Heart left ventricle (tissue), 16 donors: Measurements from ENCODE around the gene CHD3. TPM values are rescaled to one million over a fixed set of nuclear protein-coding genes. Genes with fewer than 3 reads are reported as not detected.

ENCODE experiments used
- ATAC-seq, 4 donors: fragments of 200-7000 bp; cut with Tn5 transposase; one replicate each; pipeline ENCODE4 v1.9.1; 2020 to 2022; ENCODE audit warnings: moderate library complexity in 4 of 4, mild to moderate bottlenecking in 3 of 4, moderate number of reproducible peaks in 1 of 4
- DNase-seq, 5 donors: peaks; one replicate each; pipeline ENCODE4 v3.0.0-alpha.2; 2020
- H3K27ac ChIP-seq, 12 donors: fragments of 200-600 bp; sonication (generic) in 4 of 12; one replicate each; pipeline versions ENCODE4 v1.5.0 to v1.8.0; 2016 to 2022; ENCODE audit warnings: mild to moderate bottlenecking in 2 of 12
- H3K27me3 ChIP-seq, 9 donors: fragments of 200-600 bp; sonication (generic) in 2 of 9; one replicate each; pipeline versions ENCODE4 v1.5.1 to v1.8.0; 2016 to 2022; ENCODE audit warnings: mild to moderate bottlenecking in 3 of 9
- H3K36me3 ChIP-seq, 9 donors: fragments of 200-600 bp; sonication (generic) in 2 of 9; one replicate each; pipeline versions ENCODE4 v1.5.0 to v1.8.0; 2018 to 2022; ENCODE audit warnings: mild to moderate bottlenecking in 2 of 9
- H3K4me1 ChIP-seq, 12 donors: fragments of 200-600 bp; sonication (generic) in 4 of 12; one replicate each; pipeline versions ENCODE4 v1.5.0 to v1.8.0; 2016 to 2022; ENCODE audit warnings: mild to moderate bottlenecking in 3 of 12
- H3K4me3 ChIP-seq, 12 donors: fragments of 200-600 bp; sonication (generic) in 4 of 12; one replicate each; pipeline versions ENCODE4 v1.5.0 to v1.8.0; 2017 to 2022; ENCODE audit warnings: mild to moderate bottlenecking in 9 of 12, moderate library complexity in 4 of 12
- H3K9me3 ChIP-seq, 12 donors: fragments of 200-600 bp; sonication (generic) in 4 of 12; one replicate each; pipeline versions ENCODE4 v1.5.0 to v1.8.0; 2016 to 2022; ENCODE audit warnings: mild to moderate bottlenecking in 1 of 12
- POLR2A ChIP-seq, 2 donors: fragments of 450-650 bp; IDR thresholded peaks; one replicate each; pipeline ENCODE4 v1.6.1; 2017; ENCODE audit warnings: antibody characterized with exemption in 2 of 2, mild to moderate bottlenecking in 2 of 2, moderate library complexity in 2 of 2
- whole genome bisulfite sequencing, 4 donors: extraction: QIAGEN DNeasy Blood & Tissue Kit in 2 of 4; methylation state at CpG; one replicate each; pipeline versions ENCODE4 v1.1.5 to v1.1.7; 2013 to 2018; 5-methylcytosine and 5-hydroxymethylcytosine counted together
- intact Hi-C, 10 donors: fragments of 100-400 bp; cut with DNase I; formaldehyde crosslinking; loops; one replicate each; pipeline versions ENCODE4 v1.11.1 to v1.14.2; 2022
- polyA plus RNA-seq, 2 donors: library from polyadenylated mRNA; stranded (reverse); fragments of 200-250 nt; gene quantifications; one replicate each; pipeline ENCODE4 v1.2.3, GENCODE V29; 2013
- total RNA-seq, 9 donors: library from RNA; depleted of rRNA in 2 of 9; stranded (reverse); fragments of >200 nt in 2 of 9; fragmentation: NEBNext Ultra II Directional in 3 of 9; extraction: Animal tissue kit (Norgen Biotek cat#: 25700) in 3 of 9; gene quantifications; one replicate each; pipeline versions ENCODE4 v1.1.0 to v1.2.4, GENCODE V29; 2016 to 2023
- TF ChIP-seq, protein P1 (sequence below), 12 donors: fragments of 200-600 bp; sonication (generic) in 4 of 12; IDR thresholded peaks; one replicate each; pipeline versions ENCODE4 v1.5.0 to v1.8.0; 2018 to 2022; ENCODE audit warnings: antibody characterized with exemption in 12 of 12, mild to moderate bottlenecking in 5 of 12
- donor health status: ischemic (EF 13 %, LVEDD 7.1; RV severe dilation, severe dysfunction).
- donor health status: healthy with polysubstance abuse.
- donor health status: DM: no; HTN: yes; CAD: no.
- donor health status: DM: no; HTN: no; CAD: no.
- donor health status: ischemic (EF 25% LVEDD 6.9; RV normal size, moderate dysfunction).
- donor health status: ischemic (EF 25% LVEDD 5.7; RV mildly dilated, moderate dysfunction).
- donor health status: healthy.
- donor health status: DM: yes; HTN: yes; CAD: no.
- donor health status: ischemic (EF 35%, LVEDD 5.7; RV mildly dilated, moderate dysfunction).
- donor health status: nonischemic (EF 11% LVEDD 7.7; RV severe dilation, severe dysfunction).
- donor health status: DM: yes; HTN: yes; CAD: no.
- donor health status: PGD.
- donor health status: ischemic (EF 29% LVEDD 5.4; RV normal size, mild dysfunction).
- donor health status: nonischemic (EF 23%, LVEDD 6.1; RV moderate dilation, normal function).

CHD3 gene
- total and polyA plus RNA-seq, 11 donors: 6.7 to 30.6 (median 14.3) TPM

DNA sequence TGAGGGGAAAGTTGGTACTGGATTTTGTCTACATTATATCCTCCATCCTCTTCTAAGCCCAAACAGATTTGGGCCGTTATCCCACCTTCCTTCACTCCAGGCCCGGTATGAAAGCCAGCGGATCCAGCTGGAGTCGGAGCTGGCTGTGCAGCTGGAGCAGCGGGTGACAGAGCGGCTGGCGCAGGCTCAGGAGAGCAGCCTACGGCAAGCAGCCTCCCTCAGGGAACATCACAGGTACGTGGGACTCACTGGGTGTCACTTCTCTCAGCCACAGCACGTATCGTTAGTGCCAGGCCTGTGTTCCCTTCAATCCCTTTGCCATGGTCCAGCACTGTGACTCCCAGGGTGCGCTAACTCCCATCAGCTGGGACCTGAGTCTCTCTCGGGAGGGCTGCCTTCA, 54.7 kb downstream of the CHD3 start:
- no peaks in the 10 kb centered on the region for H3K4me1 ChIP-seq
- H3K27ac ChIP-seq: no peak overlapping the region
- H3K4me3 ChIP-seq: no peak overlapping the region
- TF ChIP-seq POLR2A (IDR thresholded peaks at IDR 0.05): no peak
- TF ChIP-seq, protein P1, sequence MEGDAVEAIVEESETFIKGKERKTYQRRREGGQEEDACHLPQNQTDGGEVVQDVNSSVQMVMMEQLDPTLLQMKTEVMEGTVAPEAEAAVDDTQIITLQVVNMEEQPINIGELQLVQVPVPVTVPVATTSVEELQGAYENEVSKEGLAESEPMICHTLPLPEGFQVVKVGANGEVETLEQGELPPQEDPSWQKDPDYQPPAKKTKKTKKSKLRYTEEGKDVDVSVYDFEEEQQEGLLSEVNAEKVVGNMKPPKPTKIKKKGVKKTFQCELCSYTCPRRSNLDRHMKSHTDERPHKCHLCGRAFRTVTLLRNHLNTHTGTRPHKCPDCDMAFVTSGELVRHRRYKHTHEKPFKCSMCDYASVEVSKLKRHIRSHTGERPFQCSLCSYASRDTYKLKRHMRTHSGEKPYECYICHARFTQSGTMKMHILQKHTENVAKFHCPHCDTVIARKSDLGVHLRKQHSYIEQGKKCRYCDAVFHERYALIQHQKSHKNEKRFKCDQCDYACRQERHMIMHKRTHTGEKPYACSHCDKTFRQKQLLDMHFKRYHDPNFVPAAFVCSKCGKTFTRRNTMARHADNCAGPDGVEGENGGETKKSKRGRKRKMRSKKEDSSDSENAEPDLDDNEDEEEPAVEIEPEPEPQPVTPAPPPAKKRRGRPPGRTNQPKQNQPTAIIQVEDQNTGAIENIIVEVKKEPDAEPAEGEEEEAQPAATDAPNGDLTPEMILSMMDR (IDR thresholded peaks at IDR 0.05): no peak
- H3K36me3 ChIP-seq: peaks cover 4 to 96% (median 83%) of the 10 kb centered on the region in 9 donors
- intact Hi-C loops: no loop called here
- H3K9me3 ChIP-seq: no peaks in the 10 kb centered on the region
- no peaks in the 10 kb centered on the region for H3K27me3 ChIP-seq
- no peak for ATAC-seq
- no peak for DNase-seq
- WGBS, 4 donors: 87 to 92% (median 89%) methylated on average over 8 to 13 of the region's 13 CpGs

DNA sequence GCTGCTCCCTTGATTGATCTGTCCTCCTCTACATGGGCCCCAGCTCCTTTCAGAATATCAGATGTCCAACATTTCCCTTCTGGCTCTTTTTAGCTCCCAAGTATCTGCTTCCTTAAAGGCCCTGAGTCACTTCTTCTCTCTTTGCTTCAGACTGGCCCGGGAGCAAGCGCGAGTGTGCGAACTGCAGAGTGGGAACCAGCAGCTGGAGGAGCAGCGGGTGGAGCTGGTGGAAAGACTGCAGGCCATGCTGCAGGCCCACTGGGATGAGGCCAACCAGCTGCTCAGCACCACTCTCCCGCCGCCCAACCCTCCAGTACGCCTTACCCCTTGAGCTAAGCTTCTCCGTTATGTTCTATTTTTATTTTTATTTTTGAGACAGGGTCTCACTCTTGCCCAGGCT, 55.7 kb downstream of the CHD3 start:
- 90 to 98% (median 93%) methylated on average over 9 of the region's 9 CpGs for WGBS, 4 donors

DNA sequence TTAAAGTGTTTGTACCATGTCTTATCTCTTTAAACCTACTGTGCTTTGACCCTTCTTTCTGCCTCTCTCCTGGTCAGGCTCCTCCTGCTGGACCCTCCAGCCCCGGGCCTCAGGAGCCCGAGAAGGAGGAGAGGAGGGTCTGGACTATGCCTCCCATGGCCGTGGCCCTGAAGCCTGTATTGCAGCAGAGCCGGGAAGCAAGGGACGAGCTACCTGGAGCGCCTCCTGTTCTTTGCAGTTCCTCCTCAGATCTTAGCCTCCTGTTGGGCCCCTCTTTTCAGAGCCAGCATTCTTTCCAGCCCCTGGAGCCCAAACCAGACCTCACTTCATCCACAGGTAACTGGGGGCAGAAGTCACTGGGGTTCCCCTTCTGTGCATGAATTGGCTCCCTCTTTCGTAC, 57.1 kb downstream of the CHD3 start:
- Histone ChIP-seq H3K36me3 (peaks cover 4 to 95% (median 81%) of the 10 kb centered on the region in 9 donors), H3K4me3 (no peak overlapping the region), H3K27ac (no peak overlapping the region), H3K9me3 (no peaks in the 10 kb centered on the region), H3K4me1 (no peaks in the 10 kb centered on the region), H3K27me3 (no peaks in the 10 kb centered on the region)
- ATAC-seq: no peak
- WGBS, 4 donors: 81 to 91% (median 89%) methylated on average over 7 of the region's 7 CpGs
- TF ChIP-seq, protein P1 (IDR thresholded peaks at IDR 0.05): no peak
- no peak for TF ChIP-seq POLR2A (IDR thresholded peaks at IDR 0.05)
- DNase-seq: no peak
- intact Hi-C loops: no loop called here

More for the DNA sequence above, 55.7 kb downstream of the CHD3 start:
- peak in 1 of 5 donors; percentile 36 for DNase-seq
- no peaks in the 10 kb centered on the region for H3K27me3 ChIP-seq
- no peak for ATAC-seq
- no peak for TF ChIP-seq POLR2A (IDR thresholded peaks at IDR 0.05)
- TF ChIP-seq, protein P1 (IDR thresholded peaks at IDR 0.05): no peak
- intact Hi-C loops: no loop called here
- no peak overlapping the region for H3K27ac ChIP-seq
- H3K4me3 ChIP-seq: no peak overlapping the region
- peaks cover 4 to 96% (median 85%) of the 10 kb centered on the region in 9 donors for H3K36me3 ChIP-seq
- H3K9me3 ChIP-seq: no peaks in the 10 kb centered on the region
- H3K4me1 ChIP-seq: no peaks in the 10 kb centered on the region

DNA sequence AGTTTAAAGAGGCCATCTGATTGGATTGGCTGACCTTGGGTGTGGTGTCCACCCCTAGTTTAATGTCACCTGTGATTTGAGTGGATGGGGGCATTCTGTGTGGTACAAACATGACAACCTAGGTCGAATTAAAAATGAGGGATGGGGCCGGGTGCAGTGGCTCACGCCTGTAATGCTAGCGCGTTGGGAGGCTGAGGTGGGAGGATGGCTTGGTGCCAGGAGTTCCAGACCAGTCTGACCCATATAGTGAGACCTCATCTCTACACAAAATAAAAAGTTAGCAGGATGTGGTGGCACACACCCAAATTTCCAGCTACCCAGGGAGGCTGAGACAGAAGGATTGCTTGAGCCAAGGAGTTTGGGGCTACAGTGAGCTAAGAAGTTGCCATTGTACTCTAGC, 57.9 kb downstream of the CHD3 start:
- H3K27ac ChIP-seq: no peak overlapping the region
- no peaks in the 10 kb centered on the region for H3K27me3 ChIP-seq
- no peak for DNase-seq
- no peak overlapping the region for H3K4me3 ChIP-seq
- no peak for ATAC-seq
- H3K36me3 ChIP-seq: peaks cover 4 to 87% (median 73%) of the 10 kb centered on the region in 9 donors
- no peak for TF ChIP-seq POLR2A (IDR thresholded peaks at IDR 0.05)
- TF ChIP-seq, protein P1 (IDR thresholded peaks at IDR 0.05): no peak
- intact Hi-C loops: no loop called here
- 67 to 92% (median 84%) methylated on average over 5 of the region's 5 CpGs for WGBS, 4 donors
- H3K9me3 ChIP-seq: no peaks in the 10 kb centered on the region
- no peaks in the 10 kb centered on the region for H3K4me1 ChIP-seq
